DOHH2 (cell line): ENCODE data around the gene WWC1.

ENCODE experiments used
- EZH2phosphoT487 ChIP-seq: fragments of 200-600 bp; sonication (generic); IDR thresholded peaks from 2 replicates; pipeline ENCODE4 v1.6.1; 2017; ENCODE audit warnings: borderline replicate concordance, mild to moderate bottlenecking, antibody characterized with exemption, low read length, moderate library complexity, mixed read lengths
- TF ChIP-seq, protein P1 (sequence below): fragments of 200-600 bp; sonication (generic); IDR thresholded peaks from one replicate; pipeline ENCODE4 v1.5.1; 2014; ENCODE audit warnings: antibody characterized with exemption, mild to moderate bottlenecking, low read depth, low read length; ENCODE audit not compliant: poor library complexity, severe bottlenecking

DNA sequence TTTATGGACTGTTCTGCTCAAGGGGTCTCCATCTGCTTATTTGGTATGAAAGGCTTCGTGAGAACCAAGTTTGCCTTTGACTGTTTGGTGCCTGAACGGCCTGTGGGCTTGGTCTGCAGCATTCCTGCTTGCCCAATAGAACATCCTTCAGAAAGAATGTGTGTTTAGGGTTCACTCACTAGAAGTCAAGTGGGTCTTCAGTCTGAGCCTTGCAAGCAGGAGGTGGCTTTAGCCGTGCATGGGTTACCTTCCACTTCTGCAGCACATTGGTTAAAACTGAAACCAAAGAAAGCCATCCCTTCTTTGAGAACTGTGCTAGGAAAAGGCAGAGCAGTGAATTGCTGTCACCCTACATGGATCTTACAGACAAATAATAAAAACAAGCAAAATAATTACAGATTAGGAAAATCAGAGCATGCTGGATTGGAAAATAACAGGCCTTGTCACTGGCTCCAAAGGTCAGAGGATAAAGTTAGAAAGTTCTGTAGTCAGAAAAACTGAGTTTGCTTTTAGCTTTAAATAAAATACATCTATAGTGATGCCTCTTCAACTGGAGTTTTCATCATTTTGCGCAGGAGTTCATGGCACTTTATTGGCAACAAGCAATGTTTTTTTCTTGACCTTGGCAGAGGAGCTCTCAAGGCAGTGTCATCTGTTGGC, 16.6 kb downstream of the WWC1 start:
- TF ChIP-seq, protein P1, sequence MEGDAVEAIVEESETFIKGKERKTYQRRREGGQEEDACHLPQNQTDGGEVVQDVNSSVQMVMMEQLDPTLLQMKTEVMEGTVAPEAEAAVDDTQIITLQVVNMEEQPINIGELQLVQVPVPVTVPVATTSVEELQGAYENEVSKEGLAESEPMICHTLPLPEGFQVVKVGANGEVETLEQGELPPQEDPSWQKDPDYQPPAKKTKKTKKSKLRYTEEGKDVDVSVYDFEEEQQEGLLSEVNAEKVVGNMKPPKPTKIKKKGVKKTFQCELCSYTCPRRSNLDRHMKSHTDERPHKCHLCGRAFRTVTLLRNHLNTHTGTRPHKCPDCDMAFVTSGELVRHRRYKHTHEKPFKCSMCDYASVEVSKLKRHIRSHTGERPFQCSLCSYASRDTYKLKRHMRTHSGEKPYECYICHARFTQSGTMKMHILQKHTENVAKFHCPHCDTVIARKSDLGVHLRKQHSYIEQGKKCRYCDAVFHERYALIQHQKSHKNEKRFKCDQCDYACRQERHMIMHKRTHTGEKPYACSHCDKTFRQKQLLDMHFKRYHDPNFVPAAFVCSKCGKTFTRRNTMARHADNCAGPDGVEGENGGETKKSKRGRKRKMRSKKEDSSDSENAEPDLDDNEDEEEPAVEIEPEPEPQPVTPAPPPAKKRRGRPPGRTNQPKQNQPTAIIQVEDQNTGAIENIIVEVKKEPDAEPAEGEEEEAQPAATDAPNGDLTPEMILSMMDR, result no peak
- no peak for TF ChIP-seq EZH2phosphoT487
